Activated CD8-positive, alpha-beta memory T cell treated with anti-CD3 and anti-CD28 coated beads, Interleukin-2, amount 10 ng/mL, durations not matched to agents 7 days and 5 days (primary cell): ENCODE data around the gene LYZL6. TPM values are rescaled to one million over a fixed set of nuclear protein-coding genes. Genes with fewer than 3 reads are reported as not detected.
"Not testable (repeated sequence)": the region's sequence is repeated elsewhere in the genome, so short reads cannot be mapped to it uniquely, and the experiment has no call there.

Experiments used
- ATAC-seq: fragments of 150-1000 bp; cut with Tn5 transposase; one replicate; pipeline ENCODE4 v1.10.0; 2021; ENCODE audit warnings: moderate library complexity
- CTCF ChIA-PET: fragments of 350-600 bp; sonication (Branson Sonifier 250); formaldehyde crosslinking; loops from one replicate; lab custom pipeline; 2021; ENCODE audit warnings: antibody characterized with exemption; lab: Charles Lee
- DNase-seq: peaks from one replicate; pipeline ENCODE4 v3.0.0-alpha.2; 2020
- H3K27ac Mint-ChIP-seq: one replicate; pipeline ENCODE4 v1.8.0; 2021; ENCODE audit warnings: mild to moderate bottlenecking, mixed read lengths
- H3K27me3 Mint-ChIP-seq: one replicate; pipeline ENCODE4 v1.8.0; 2021; ENCODE audit warnings: mixed read lengths
- H3K36me3 Mint-ChIP-seq: one replicate; pipeline ENCODE4 v1.8.0; 2021; ENCODE audit warnings: mild to moderate bottlenecking, mixed read lengths
- H3K4me1 Mint-ChIP-seq: one replicate; pipeline ENCODE4 v1.8.0; 2021; ENCODE audit warnings: mixed read lengths
- H3K4me3 Mint-ChIP-seq: one replicate; pipeline ENCODE4 v1.8.0; 2021; ENCODE audit warnings: mild to moderate bottlenecking, moderate library complexity, mixed read lengths
- H3K9me3 Mint-ChIP-seq: one replicate; pipeline ENCODE4 v1.8.0; 2022; ENCODE audit warnings: low read depth, mixed read lengths
- total RNA-seq, 2 experiments: library from RNA; stranded (reverse); gene quantifications; one replicate each; pipeline ENCODE4 v1.2.3, GENCODE V29; 2021

Gene LYZL6
- total RNA-seq, 2 experiments from 2014 or later, result not detected

DNA sequence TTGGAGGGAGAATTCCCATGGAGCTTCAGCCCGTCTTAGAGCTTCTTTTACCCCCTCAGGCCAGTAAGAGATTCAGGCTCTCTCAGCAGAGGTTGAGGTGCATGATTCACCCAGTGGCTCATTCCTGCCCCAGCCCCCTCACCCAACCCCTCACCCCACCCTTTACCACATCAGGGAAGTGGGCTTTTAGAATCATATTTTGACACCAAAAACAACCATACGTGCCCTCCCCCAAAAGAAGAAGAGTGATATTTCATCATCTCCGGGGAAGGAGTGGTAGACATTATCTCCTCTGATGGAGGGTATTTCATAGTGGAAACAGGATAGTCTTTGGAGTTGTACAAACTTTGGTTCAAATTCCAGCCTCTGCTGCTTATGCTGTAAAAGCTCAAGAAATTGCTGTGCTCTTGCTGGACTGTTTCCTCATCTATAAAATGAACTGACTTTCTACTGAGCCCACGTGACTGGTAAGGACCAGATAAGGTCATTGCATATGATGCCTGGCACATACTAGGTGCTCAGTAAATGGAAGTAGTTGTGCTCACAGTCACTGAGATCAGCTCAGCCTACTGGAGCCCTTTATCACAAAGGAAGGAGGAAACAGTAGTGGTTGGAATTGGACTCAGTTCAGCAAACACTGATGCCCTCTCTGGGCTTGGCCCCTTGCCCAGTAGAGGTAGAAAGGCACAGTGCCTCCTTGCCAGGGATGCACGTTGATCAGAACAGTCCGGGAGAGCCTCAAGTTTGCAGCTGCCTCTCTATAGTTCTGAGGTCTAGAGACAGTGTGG is 45.0 kb downstream of the LYZL6 start:
- CTCF ChIA-PET, result interaction anchor here (1.0 to 16.1 kb wide), 9 partner anchors 8 to 251 kb away, joined by 3 to 254 read pairs (median 4); partner anchors contain the start of gene CCL5
- no peaks in the 10 kb centered on the region for H3K9me3 Mint-ChIP-seq
- peak; percentile 42 for ATAC-seq
- H3K36me3 Mint-ChIP-seq, result peaks cover 13% of the 10 kb centered on the region
- H3K27ac Mint-ChIP-seq, result peak overlapping the region; percentile 91
- DNase-seq, result peak; percentile 87
- no peaks in the 10 kb centered on the region for H3K27me3 Mint-ChIP-seq
- peaks cover 88% of the 10 kb centered on the region for H3K4me1 Mint-ChIP-seq
- H3K4me3 Mint-ChIP-seq, result peak overlapping the region; percentile 66

DNA sequence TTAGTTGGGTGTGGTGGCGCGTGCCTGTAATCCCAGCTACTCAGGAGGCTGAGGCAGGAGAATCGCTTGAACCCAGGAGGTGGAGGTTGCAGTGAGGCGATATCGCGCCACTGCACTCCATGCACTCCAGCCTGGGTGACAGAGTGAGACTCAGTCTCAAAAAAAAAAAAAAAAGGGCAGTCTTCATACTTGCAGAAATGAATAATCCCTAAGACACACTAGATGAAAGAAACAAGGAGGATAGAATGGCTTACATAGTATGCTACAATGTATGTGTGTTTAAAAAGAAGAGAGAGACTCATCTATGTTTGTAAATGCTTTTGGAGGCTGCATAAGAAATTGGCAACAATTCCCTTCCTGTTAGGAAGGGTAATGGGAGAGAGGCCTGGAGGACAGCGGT is 45.7 kb downstream of the LYZL6 start:
- not testable (repeated sequence) for H3K9me3 Mint-ChIP-seq, H3K27me3 Mint-ChIP-seq, DNase-seq, H3K36me3 Mint-ChIP-seq, ATAC-seq
- CTCF ChIA-PET, result interaction anchor here (1.1 to 16.1 kb wide), 4 partner anchors 13 to 295 kb away, joined by 3 to 254 read pairs (median 14); partner anchors contain the start of gene CCL5
- H3K27ac Mint-ChIP-seq, result peak overlapping the region; percentile 91
- H3K4me1 Mint-ChIP-seq, result peaks cover 87% of the 10 kb centered on the region
- H3K4me3 Mint-ChIP-seq, result peak overlapping the region; percentile 63

DNA sequence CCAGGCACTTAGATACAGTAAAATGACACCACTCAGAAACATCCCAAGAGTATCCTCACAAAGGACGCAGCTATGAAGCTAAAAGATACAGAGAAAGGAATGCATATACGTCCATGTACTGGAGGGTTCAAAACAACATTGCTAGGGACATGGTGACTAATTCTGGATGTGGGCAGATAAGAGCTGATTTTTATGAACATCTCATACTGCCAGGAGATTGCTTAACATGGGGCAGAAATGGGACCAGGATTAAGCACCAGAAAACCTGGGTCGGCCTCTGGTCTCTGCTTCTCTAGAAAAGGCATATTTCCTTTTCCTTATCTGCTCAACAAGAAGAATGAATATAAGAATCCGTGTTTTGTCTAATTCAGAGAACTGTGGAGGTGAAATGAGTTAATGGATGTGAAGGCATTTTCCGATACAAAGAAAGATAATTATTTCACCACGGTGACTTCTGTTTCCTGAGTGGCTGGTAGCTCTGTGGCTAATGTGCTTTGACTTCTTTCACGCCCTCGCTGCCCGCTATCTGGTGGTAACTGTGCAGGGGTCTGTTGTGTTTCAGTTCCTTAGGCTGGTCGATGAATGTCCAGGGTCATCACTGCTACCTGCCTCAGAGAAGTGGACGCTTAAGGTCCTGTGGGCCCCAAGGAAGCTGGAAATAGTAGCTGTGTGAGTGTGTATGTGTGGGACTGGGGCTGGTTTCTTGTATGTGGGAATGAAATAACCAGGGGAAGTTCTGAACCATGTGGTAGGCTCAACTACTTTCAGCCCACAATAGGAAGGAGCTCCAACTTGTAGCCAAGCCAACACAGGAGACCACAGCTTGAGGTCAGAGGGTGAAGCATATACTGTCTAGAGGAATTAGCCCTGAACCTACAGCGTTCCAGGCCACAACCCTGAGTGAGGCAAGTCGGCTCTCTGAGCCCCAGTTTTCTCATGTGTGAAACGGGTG is 47.6 kb downstream of the LYZL6 start:
- Mint-ChIP-seq H3K9me3 (no peaks in the 10 kb centered on the region), H3K27ac (peak overlapping the region; percentile 99), H3K4me3 (peak overlapping the region; percentile 58), H3K4me1 (peaks cover 91% of the 10 kb centered on the region), H3K27me3 (no peaks in the 10 kb centered on the region), H3K36me3 (peaks cover 6% of the 10 kb centered on the region)
- CTCF ChIA-PET, result interaction anchor here (0.8 to 16.1 kb wide), 7 partner anchors 18 to 132 kb away, joined by 3 to 254 read pairs (median 3); partner anchors contain the start of genes CCL5 and RDM1
- DNase-seq (peak; percentile 95), ATAC-seq (peak; percentile 56)

DNA sequence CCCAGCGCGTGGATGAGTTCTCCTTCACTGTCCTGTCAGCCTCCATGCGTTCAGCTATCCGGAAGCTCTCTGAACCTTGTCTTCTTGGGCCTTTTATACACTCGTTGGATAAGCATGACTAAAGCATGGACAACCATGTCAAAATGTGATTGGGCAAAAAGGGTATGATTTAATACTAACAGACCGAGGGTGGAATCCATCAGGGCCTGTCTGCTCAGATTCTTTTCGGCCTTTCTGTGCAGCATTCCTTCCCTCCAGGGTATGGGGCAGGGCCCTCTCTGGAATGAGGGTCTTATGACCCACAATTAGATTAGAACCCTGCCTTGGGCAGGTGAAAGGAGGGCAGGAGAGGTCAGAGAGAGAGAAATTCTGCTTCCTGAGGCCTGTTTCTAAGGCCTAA is 49.3 kb downstream of the LYZL6 start:
- no peak for ATAC-seq
- Mint-ChIP-seq H3K4me3 (no peak overlapping the region), H3K4me1 (peaks cover 91% of the 10 kb centered on the region), H3K36me3 (peaks cover 8% of the 10 kb centered on the region), H3K27me3 (no peaks in the 10 kb centered on the region), H3K9me3 (no peaks in the 10 kb centered on the region), H3K27ac (peak overlapping the region; percentile 35)
- DNase-seq, result no peak
- CTCF ChIA-PET, result interaction anchor here (16.1 kb wide), 1 partner anchor 17 kb away, joined by 254 read pairs; the partner anchor contains the start of gene CCL5

DNA sequence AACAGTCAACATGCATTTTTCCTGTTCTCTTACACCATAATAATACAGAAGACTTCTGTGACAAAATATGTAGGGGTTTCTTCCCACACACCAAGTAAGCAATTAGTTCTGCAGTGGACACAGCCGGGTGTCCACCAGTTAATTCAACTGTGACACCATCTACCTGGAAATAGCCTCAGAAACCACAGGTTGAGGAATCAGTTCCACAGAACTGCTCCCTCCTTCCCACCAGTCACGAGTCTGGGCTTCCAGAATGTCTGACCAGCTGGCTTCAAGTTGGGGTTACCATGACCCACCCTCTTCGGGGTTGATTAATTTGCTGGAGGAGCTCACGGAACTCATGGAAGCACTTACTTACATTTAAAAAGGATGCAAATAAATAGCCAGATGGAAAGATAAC is 49.8 kb downstream of the LYZL6 start:
- Mint-ChIP-seq H3K9me3 (no peaks in the 10 kb centered on the region), H3K4me1 (peaks cover 91% of the 10 kb centered on the region), H3K27me3 (no peaks in the 10 kb centered on the region), H3K4me3 (no peak overlapping the region), H3K27ac (peak overlapping the region; percentile 35), H3K36me3 (peaks cover 10% of the 10 kb centered on the region)
- DNase-seq (no peak), ATAC-seq (no peak)
- CTCF ChIA-PET, result interaction anchor here (16.1 kb wide), 1 partner anchor 17 kb away, joined by 254 read pairs; the partner anchor contains the start of gene CCL5

DNA sequence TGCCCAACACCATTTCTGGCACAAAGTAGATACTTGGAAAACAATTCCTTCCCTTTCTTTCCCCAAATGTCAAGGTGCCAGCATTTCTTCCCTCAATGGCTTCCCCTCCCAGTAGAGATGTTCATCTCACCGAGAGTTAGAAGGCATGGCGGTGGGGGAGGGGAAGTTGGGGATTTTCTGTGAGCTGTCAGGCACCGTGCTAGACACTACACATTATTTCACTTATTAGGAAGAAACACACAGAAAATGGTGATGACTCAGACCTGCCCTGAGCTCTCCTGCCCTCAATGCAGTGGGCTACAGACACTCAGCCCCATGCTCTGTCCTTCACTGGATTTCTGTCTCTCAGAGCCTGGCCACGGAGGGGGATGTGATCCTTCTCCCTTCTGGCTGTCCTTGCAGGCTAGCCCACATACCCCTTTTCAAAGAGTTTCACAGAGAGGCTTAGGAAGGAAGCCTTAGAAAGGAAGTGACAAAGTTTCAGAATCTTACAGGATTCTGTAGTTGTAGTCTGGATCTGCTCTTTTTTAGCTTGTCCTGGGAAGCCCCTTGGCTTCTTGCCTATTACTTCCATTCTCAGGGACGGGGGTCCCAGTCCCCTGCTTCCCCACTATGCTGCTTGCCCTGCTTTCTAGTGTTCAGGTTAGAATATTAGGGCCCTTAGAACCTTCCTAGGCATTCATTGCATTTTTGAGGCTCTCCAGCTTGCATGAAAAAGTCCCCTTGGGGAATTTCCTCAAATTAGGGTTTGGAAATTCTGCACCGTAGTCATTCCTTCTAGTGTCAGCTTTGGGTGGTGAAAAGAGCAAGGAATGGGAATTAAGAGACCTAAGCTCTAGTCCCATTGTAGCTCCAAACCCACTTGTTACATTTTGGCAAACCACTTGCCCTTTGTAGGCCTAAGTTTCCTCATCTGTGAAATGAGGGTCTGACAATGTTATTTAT is 51.1 kb downstream of the LYZL6 start:
- peak overlapping the region; percentile 90 for H3K27ac Mint-ChIP-seq
- no peaks in the 10 kb centered on the region for H3K9me3 Mint-ChIP-seq
- peaks cover 10% of the 10 kb centered on the region for H3K36me3 Mint-ChIP-seq
- peak overlapping the region; percentile 16 for H3K4me3 Mint-ChIP-seq
- CTCF ChIA-PET, result interaction anchor here (1.0 to 16.1 kb wide), 7 partner anchors 8 to 128 kb away, joined by 3 to 254 read pairs (median 5); partner anchors contain the start of genes CCL5 and RDM1
- DNase-seq (peak; percentile 77), ATAC-seq (peak; percentile 29)
- H3K4me1 Mint-ChIP-seq, result peaks cover 87% of the 10 kb centered on the region
- H3K27me3 Mint-ChIP-seq, result no peaks in the 10 kb centered on the region

- CTCF ChIA-PET, result interaction anchor here (1.1 to 16.1 kb wide), 4 partner anchors 9 to 69 kb away, joined by 3 to 254 read pairs (median 14); partner anchors contain the start of genes CCL5 and RDM1
- ATAC-seq (no peak), DNase-seq (no peak)
- Mint-ChIP-seq H3K4me1 (peaks cover 84% of the 10 kb centered on the region), H3K36me3 (peaks cover 11% of the 10 kb centered on the region), H3K27ac (peak overlapping the region; percentile 90), H3K9me3 (no peaks in the 10 kb centered on the region), H3K4me3 (peak overlapping the region; percentile 48), H3K27me3 (no peaks in the 10 kb centered on the region)
These were observed 52.2 kb downstream of the LYZL6 start for GRCh38 chr17:35891269-35891668.

- H3K9me3 Mint-ChIP-seq, result no peaks in the 10 kb centered on the region
- CTCF ChIA-PET, result interaction anchor here (1.1 to 16.1 kb wide), 5 partner anchors 10 to 82 kb away, joined by 3 to 254 read pairs (median 10); partner anchors contain the start of genes CCL5, RDM1 and TAF15
- no peaks in the 10 kb centered on the region for H3K27me3 Mint-ChIP-seq
- DNase-seq, result peak; percentile 96
- peak overlapping the region; percentile 48 for H3K4me3 Mint-ChIP-seq
- H3K4me1 Mint-ChIP-seq, result peaks cover 79% of the 10 kb centered on the region
- peak; percentile 68 for ATAC-seq
- H3K27ac Mint-ChIP-seq, result peak overlapping the region; percentile 90
- peaks cover 12% of the 10 kb centered on the region for H3K36me3 Mint-ChIP-seq
These were observed 52.7 kb downstream of the LYZL6 start for GRCh38 chr17:35890774-35891155.

GRCh38 chr17:35889818-35890773 is 53.4 kb downstream of the LYZL6 start:
- Mint-ChIP-seq H3K36me3 (peaks cover 18% of the 10 kb centered on the region), H3K27ac (peak overlapping the region; percentile 90), H3K27me3 (no peaks in the 10 kb centered on the region), H3K9me3 (no peaks in the 10 kb centered on the region), H3K4me3 (peak overlapping the region; percentile 48), H3K4me1 (peaks cover 78% of the 10 kb centered on the region)
- ATAC-seq (peak; percentile 22), DNase-seq (no peak)
- CTCF ChIA-PET, result interaction anchor here (0.5 to 16.1 kb wide), 8 partner anchors 9 to 1551 kb away, joined by 3 to 254 read pairs (median 4); partner anchors contain the start of genes CCL5, RDM1 and TAF15

DNA sequence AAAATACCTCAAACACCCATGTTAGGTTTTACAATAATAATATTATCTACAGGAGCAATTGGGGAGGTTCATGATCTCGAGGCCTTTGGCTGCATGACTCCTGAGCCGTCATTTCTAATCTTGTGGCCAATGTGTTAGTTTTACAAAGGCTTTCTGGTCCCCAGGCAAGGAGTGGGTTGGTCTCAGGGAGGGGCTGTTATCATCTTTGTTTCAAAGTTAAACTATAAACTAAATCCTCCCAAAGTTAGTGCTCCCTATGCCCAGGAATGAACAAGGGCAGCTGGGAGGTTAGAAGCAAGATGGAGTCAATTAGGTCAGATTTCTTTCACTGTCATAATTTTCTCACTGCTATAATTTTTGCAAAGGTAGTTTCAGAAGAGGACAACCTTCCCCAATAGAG is 54.3 kb downstream of the LYZL6 start:
- ATAC-seq (peak; percentile 50), DNase-seq (peak; percentile 75)
- Mint-ChIP-seq H3K27ac (peak overlapping the region; percentile 90), H3K4me3 (peak overlapping the region; percentile 9), H3K27me3 (no peaks in the 10 kb centered on the region), H3K4me1 (peaks cover 76% of the 10 kb centered on the region), H3K36me3 (peaks cover 18% of the 10 kb centered on the region), H3K9me3 (no peaks in the 10 kb centered on the region)
- CTCF ChIA-PET, result interaction anchor here (0.5 to 16.1 kb wide), 6 partner anchors 11 to 1551 kb away, joined by 3 to 254 read pairs (median 8); partner anchors contain the start of genes CCL5 and RDM1
